Stimulated activated CD8-positive, alpha-beta memory T cell treated with anti-CD3 and anti-CD28 coated beads, Interleukin-4, amount 100 ng/mL, for 4 hours (primary cell): Measurements from ENCODE around the gene TMEM63C.

Experiments
- DNase-seq, 2 donors: peaks; one replicate each; pipeline ENCODE4 v3.0.0-alpha.2; 2020; ENCODE audit warnings: low read depth in 2 of 2, low spot score in 1 of 2

TMEM63C gene

GRCh38 chr14:77220246-77221017 lies 38.8 kb downstream of the TMEM63C start:
- DNase-seq, result no peak

DNA sequence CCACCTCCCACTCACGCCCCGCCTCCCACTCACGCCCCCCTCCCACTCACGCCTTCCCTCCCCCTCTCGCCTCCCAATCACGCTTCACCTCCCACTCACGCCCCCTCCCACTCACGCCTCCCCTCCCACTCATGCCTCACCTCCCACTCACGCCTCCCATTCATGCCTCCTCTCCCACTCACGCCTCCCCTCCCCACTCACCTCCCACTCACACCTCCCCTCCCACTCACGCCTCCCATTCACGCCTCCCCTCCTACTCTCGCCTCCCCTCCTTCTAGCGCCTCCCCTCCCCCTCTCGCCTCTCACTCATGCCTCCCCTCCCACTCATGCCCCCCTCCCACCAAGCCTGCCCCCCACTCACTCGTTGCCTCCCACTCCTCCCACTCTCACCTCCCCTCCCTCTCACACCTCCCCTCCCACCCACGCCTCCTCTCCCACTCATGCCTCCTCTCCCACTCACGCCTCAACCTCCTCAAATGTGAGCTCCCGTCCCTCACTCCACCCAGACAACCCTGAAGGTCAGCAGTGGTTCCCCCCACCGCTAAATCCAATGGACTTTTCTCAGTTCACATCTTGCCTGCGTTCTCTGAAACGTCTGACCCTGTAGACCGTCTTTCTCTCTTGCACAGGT lies 39.8 kb downstream of the TMEM63C start:
- no peak for DNase-seq

- no peak for DNase-seq
These were observed 41.1 kb downstream of the TMEM63C start for GRCh38 chr14:77222546-77223225.

GRCh38 chr14:77224212-77224611 lies 42.6 kb downstream of the TMEM63C start:
- no peak for DNase-seq

- no peak for DNase-seq
These were observed 43.7 kb downstream of the TMEM63C start for GRCh38 chr14:77225254-77225653.

DNA sequence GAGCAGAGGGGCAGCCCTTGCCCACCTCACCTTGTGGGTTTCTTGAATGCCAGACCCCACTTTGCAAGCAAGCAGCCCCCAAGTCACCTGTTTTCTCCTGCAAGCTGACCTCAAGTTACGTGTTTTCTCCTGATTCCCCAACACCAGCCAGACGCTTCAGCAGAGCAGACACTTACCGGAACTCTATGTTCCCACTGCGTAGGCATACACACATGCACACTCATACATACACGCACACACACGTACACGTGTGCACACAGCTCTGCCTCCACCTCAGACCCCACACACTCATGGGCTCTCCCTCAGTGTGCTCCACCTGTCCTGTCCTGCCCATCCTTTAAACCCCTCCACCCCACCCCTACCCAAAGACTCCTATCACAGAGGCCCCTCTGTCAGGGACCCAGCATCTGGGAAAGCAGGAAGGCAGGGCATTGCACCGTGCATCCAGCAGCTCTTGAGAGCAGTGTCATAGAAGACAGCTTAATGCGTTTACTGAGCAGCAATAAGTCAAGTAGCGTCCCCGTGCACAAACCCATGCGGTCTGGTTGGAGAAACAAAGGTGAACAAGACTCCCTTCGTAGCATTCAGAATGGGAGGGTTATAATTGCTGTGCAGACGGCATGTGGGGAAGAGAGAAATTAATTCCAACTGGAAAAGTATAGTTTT lies 44.4 kb downstream of the TMEM63C start:
- DNase-seq, result no peak

GRCh38 chr14:77228056-77228455 lies 46.5 kb downstream of the TMEM63C start:
- DNase-seq, result no peak

- no peak for DNase-seq
These were observed 49.3 kb downstream of the TMEM63C start for GRCh38 chr14:77230914-77231313.

GRCh38 chr14:77231721-77232120 lies 50.1 kb downstream of the TMEM63C start:
- no peak for DNase-seq

- DNase-seq, result no peak
These were observed 55.2 kb downstream of the TMEM63C start for GRCh38 chr14:77236814-77237213.

- no peak for DNase-seq
These were observed 56.8 kb downstream of the TMEM63C start for GRCh38 chr14:77238356-77238755.

DNA sequence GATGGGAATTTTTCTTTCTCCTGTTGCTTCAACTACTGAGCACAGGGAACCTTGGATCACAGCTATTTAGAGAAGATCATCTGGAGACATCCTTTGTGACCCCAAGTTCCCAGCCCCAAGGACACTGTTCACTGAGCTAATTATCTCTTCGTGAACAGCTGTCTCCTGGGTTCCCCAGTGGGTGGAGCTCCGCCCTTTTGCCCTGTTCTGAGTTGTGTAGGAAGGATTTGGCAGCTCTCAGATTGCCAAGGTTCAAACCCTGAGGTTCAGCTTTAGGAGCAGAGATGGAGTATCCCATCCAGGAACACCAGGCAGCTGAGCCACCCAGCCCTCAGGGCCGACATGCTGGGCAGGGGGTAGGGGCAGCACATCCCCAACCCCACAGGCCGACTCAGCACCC lies 57.4 kb downstream of the TMEM63C start:
- DNase-seq, result no peak

DNA sequence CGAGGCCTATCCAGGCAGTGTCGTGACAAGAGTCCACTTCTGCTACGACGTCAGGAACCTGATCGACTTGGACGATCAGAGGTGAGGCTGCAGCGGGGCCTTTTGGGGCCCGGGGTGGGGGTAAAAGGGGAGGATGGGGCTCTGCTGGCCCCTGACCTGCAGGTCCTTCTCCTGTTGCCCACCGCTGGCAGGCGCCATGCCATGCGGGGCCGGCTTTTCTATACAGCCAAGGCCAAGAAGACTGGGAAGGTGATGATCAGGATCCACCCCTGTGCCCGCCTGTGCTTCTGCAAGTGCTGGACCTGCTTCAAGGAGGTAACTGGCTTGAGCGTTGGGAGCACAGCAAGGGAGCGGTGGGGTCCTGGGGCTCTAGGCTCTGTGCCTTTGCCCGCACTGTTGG lies 57.8 kb downstream of the TMEM63C start:
- no peak for DNase-seq

DNA sequence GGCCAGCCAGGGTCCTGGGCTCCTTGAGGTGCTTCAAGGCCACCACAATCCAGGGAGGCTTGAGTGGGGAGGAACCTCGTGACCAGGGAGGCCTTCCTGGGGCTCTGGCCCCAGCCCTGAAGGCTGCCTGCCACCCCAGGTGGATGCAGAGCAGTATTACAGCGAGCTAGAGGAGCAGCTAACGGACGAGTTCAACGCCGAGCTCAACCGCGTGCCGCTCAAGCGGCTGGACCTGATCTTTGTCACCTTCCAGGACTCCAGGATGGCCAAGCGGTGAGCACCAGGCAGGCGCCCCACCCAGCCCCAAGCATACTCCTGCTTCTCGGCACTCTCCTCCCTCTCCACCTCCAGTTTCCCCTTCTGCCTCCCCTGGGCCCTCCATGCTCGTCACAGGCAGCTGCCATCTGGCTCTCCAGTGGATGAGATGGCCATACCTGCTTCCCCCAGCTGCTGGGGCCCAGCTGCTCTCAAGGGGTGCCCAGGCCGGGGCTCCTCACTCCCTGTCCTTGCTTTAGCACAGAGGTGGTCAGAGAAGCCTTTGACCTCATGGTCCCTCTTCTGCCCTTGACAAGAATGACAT lies 58.8 kb downstream of the TMEM63C start:
- DNase-seq, result no peak

- no peak for DNase-seq
These were observed 60.4 kb downstream of the TMEM63C start for GRCh38 chr14:77241955-77242354.

- no peak for DNase-seq
These were observed 61.2 kb downstream of the TMEM63C start for GRCh38 chr14:77242752-77243151.

DNA sequence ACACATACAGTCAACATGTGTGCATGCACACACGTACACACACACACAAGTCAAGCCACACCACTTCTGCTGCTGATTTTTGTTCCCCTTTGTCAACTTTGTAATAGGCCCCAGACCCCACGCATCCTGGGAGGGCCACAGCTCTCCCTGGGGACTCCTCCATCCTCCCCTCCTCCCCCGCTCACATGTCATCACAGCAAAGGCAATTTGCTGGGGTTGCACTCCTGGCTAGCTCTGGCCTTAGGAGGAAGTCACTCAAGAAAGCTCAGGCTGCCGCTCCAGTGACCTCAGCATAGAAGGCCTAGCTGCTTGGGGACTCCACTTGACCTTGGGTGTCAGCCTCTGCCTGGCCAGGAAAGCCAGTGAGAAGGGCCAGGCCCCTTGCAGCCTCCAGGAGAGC lies 62.3 kb downstream of the TMEM63C start:
- no peak for DNase-seq

DNA sequence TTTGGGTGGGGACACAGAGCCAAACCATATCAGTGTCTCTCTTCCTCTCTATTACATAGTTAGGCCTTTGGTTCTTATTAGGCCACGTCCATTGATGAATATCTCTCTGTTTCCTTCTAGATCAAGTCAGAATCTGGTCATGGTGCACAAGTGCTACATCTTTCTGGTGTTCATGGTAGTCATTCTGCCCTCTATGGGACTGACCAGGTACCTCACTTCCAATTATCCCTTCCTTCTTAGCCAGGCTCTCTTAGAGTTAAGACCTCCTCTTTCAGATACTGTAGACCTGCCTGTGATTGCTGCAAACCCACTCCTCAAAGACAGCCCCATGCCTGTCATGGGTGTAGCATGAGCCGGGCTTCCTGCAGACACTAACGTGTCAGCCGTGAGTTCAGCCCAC lies 64.2 kb downstream of the TMEM63C start:
- no peak for DNase-seq

GRCh38 chr14:77246784-77247183 lies 65.2 kb downstream of the TMEM63C start:
- no peak for DNase-seq

GRCh38 chr14:77248666-77249065 lies 67.1 kb downstream of the TMEM63C start:
- no peak for DNase-seq

- no peak for DNase-seq
These were observed 67.7 kb downstream of the TMEM63C start for GRCh38 chr14:77249286-77249685.
